ENCODE measurements around the gene LYPD6.
"Not testable (repeated sequence)": the region's sequence is repeated elsewhere in the genome, so short reads cannot be mapped to it uniquely, and the experiment has no call there.

LYPD6 gene

GRCh38 chr2:149330127-149331022 is at the start of gene LYPD6:
Gene LYPD6 (plus strand): TSS chr2:149330587. CDS start chr2:149437709, 107,122 bp downstream.
- DNase-seq: peak; percentile 83

- no peak for DNase-seq
Observed at GRCh38 chr2:149281441-149281840, 48.9 kb upstream of the LYPD6 start.

GRCh38 chr2:149290662-149291061 is 39.7 kb upstream of the LYPD6 start:
- DNase-seq: no peak

GRCh38 chr2:149291881-149292280 is 38.5 kb upstream of the LYPD6 start:
- no peak for DNase-seq

- no peak for DNase-seq
Observed at GRCh38 chr2:149296031-149296430, 34.4 kb upstream of the LYPD6 start.

- no peak for DNase-seq
Observed at GRCh38 chr2:149307014-149307413, 23.4 kb upstream of the LYPD6 start.

GRCh38 chr2:149310349-149310748 is 20.0 kb upstream of the LYPD6 start:
- DNase-seq: no peak

- DNase-seq: no peak
Observed at GRCh38 chr2:149312039-149312438, 18.3 kb upstream of the LYPD6 start.

- DNase-seq: peak; percentile 24
Observed at GRCh38 chr2:149313512-149313972, 16.8 kb upstream of the LYPD6 start.

GRCh38 chr2:149314687-149315086 is 15.7 kb upstream of the LYPD6 start:
- no peak for DNase-seq

GRCh38 chr2:149315461-149315860 is 14.9 kb upstream of the LYPD6 start:
- no peak for DNase-seq

- DNase-seq: not testable (repeated sequence)
Observed at GRCh38 chr2:149318566-149318965, 11.8 kb upstream of the LYPD6 start.

- DNase-seq: no peak
Observed at GRCh38 chr2:149320362-149320761, 10.0 kb upstream of the LYPD6 start.

GRCh38 chr2:149329068-149329467 is 1.3 kb upstream of the LYPD6 start:
- no peak for DNase-seq

GRCh38 chr2:149329489-149330126 is 779 bp upstream of the LYPD6 start:
- peak; percentile 74 for DNase-seq

GRCh38 chr2:149331023-149331400 is 625 bp downstream of the LYPD6 start:
- peak; percentile 21 for DNase-seq

- DNase-seq: no peak
Observed at GRCh38 chr2:149332364-149332763, 2.0 kb downstream of the LYPD6 start.

- DNase-seq: no peak
Observed at GRCh38 chr2:149333636-149334035, 3.2 kb downstream of the LYPD6 start.

GRCh38 chr2:149334156-149334555 is 3.8 kb downstream of the LYPD6 start:
- DNase-seq: no peak

GRCh38 chr2:149339324-149339723 is 8.9 kb downstream of the LYPD6 start:
- no peak for DNase-seq

- no peak for DNase-seq
Observed at GRCh38 chr2:149342509-149342908, 12.1 kb downstream of the LYPD6 start.

- DNase-seq: no peak
Observed at GRCh38 chr2:149344105-149344504, 13.7 kb downstream of the LYPD6 start.

GRCh38 chr2:149346272-149346671 is 15.9 kb downstream of the LYPD6 start:
- no peak for DNase-seq

- DNase-seq: no peak
Observed at GRCh38 chr2:149348291-149348690, 17.9 kb downstream of the LYPD6 start.

Measured in femur (tissue), 1 donor.